Stimulated activated naive B cell treated with anti-CD40 and anti-IgM and Interleukin-4, amounts not matched to agents 10 μg/mL and 1 μg/mL and 100 μg/mL, for 72 hours (primary cell): ENCODE results near the gene AARS2.
A peak's percentile ranks its signal among the peaks of the same experiment; 100 is the strongest.

ENCODE experiments used
- ATAC-seq, 2 donors: fragments of 150-1000 bp; cut with Tn5 transposase; replicated peaks; 2 replicates each; pipeline ENCODE4 v1.10.0; 2021; ENCODE audit warnings: moderate library complexity in 1 of 2
- DNase-seq: peaks from one replicate; pipeline ENCODE4 v3.0.0; 2021
- H3K27ac Mint-ChIP-seq: one replicate; pipeline ENCODE4 v1.8.0; 2022; ENCODE audit warnings: mild to moderate bottlenecking, mixed read lengths
- H3K27me3 Mint-ChIP-seq, 2 donors: one replicate each; pipeline ENCODE4 v1.8.0; 2022; ENCODE audit warnings: mixed read lengths in 2 of 2
- H3K36me3 Mint-ChIP-seq, 2 donors: one replicate each; pipeline ENCODE4 v1.8.0; 2022; ENCODE audit warnings: mixed read lengths in 2 of 2, mild to moderate bottlenecking in 1 of 2
- H3K4me1 Mint-ChIP-seq, 2 donors: one replicate each; pipeline ENCODE4 v1.8.0; 2022; ENCODE audit warnings: mixed read lengths in 2 of 2, mild to moderate bottlenecking in 1 of 2
- H3K4me3 Mint-ChIP-seq, 2 donors: one replicate each; pipeline ENCODE4 v1.8.0; 2022; ENCODE audit warnings: mild to moderate bottlenecking in 2 of 2, mixed read lengths in 2 of 2, moderate library complexity in 1 of 2
- H3K9me3 Mint-ChIP-seq, 2 donors: one replicate each; pipeline ENCODE4 v1.8.0; 2022; ENCODE audit warnings: mixed read lengths in 2 of 2, mild to moderate bottlenecking in 1 of 2

AARS2 gene

DNA sequence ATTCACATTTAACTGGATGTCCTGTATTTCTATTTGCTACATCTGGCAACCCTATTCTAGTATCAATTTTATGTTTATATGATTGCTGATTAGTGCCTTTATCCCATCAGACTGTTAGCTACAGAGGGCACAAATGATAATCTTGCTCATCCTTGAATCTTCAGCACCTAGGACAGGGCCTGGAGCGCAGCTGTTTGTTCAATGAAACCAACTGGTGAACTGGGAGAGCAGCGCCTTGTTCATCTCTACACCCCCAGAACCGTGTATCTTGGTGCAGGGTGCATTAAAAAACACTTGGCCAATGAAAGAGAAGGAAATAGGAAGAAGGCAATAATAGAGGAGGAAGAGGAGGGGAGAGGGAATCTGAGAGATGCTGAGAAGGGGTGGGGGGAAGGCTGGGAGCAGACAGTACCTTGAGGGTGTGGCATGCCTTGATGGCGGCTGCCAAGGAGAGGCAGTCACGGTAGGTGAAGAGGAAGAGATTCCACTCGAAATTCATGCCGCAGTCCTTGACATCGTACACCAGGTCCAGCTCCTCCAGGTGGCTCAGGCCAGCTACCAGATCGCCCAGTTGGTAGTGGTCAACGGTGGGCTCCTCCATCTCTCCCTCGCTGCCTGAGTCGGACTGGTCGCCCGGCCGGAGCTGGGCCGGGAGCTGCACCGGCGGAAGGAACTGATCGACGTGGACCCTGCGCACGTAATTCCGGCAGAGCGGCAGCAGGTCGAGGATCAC lies 27.4 kb downstream of the AARS2 start:
- Mint-ChIP-seq H3K4me3 (no peak overlapping the region), H3K4me1 (peaks cover 0 to 3% of the 10 kb centered on the region in 2 donors), H3K27ac (no peak overlapping the region), H3K27me3 (peaks cover 51 to 65% of the 10 kb centered on the region in 2 donors), H3K9me3 (no peaks in the 10 kb centered on the region), H3K36me3 (no peaks in the 10 kb centered on the region)
- ATAC-seq (no peak), DNase-seq (no peak)

DNA sequence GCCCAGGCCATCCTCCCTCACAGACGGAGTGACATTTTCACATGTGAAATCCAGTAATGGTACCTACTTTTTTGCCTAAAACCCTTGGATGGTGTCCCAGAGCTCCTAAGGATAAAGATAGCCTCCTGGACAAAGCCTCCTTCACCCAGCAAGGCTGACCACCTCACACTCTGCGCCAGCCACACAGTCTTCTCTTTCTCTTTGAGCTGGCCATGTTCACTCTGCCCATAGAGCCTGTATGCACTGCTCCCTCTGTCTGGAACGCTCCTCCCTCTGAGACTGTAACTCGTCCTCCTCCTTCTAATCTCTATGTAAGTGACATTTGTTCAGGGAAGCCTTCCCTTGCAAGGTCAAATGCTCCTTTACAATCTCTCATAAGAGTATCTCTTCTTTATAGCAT lies 28.3 kb downstream of the AARS2 start:
- DNase-seq, result no peak
- Mint-ChIP-seq H3K4me3 (no peak overlapping the region), H3K27ac (no peak overlapping the region), H3K36me3 (no peaks in the 10 kb centered on the region), H3K4me1 (peaks cover 0 to 3% of the 10 kb centered on the region in 2 donors), H3K9me3 (no peaks in the 10 kb centered on the region), H3K27me3 (peaks cover 49 to 65% of the 10 kb centered on the region in 2 donors)
- no peak for ATAC-seq

DNA sequence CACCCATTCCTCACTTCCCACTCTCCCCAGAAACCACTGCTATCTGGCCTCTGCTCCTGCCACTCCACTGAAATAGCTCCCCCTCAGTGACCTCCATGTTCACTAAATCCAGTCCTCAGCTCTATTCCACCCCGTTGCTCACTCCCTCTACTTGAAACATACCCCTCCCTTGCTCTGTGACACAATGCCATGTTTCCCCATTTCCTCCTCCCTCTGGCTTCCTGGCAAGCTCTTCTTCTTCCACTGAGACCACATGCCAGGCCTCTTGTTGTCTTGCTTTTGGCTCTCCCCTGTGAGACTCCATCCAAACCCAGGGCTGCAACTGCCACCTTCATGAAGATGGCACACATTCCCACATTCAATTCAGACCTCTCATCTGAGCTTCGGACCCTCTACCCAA lies 29.0 kb downstream of the AARS2 start:
- Mint-ChIP-seq H3K4me3 (no peak overlapping the region), H3K4me1 (peaks cover 0 to 2% of the 10 kb centered on the region in 2 donors), H3K27me3 (peaks cover 50 to 66% of the 10 kb centered on the region in 2 donors), H3K9me3 (no peaks in the 10 kb centered on the region), H3K27ac (no peak overlapping the region), H3K36me3 (no peaks in the 10 kb centered on the region)
- ATAC-seq (no peak), DNase-seq (no peak)

DNA sequence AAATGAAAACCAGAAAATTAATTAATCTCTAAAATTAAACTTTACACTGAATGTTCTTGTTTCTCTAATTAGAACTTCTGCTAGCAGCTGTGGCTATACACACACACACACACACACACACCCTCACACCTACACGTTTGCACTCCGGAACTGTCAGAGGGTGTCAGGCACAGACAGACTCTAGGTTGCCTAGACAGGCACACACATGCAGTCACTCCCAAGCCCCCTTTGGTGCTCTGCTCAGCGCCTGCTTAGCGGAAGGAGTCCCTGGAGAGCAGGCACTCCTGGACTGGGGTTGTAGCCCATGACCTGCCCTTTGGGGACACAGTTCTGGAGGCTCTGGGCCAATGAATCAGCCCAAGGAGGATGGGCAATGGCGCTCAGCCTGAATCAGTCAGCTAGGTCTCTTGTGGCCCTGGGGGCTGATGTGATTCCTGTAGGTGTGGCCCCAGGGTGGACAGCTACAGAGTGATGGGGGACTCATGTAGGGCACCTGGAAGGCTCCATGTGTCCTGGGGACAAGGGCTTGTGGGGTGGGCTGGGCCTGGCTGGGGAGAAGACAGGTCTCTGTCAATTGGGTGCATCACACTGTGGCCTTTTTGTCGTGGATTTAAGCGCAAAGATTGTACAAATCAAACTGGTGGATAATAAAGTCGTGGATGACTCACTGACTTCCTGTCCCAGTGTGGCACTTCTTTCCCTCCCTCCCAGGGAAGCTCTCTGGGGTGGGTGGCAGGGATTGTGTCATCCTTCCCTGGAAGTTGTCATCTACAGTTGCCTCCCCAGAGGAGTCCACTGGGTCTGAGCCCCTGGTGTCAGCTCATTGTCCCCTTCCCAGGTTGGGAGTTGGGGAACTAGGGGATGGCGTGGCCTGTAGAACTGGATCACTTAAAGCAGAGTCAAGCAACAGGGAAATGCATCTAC lies 34.1 kb downstream of the AARS2 start:
- ATAC-seq, result no peak
- H3K27ac Mint-ChIP-seq, result peak overlapping the region; percentile 16
- peaks cover 53 to 62% of the 10 kb centered on the region in 2 donors for H3K27me3 Mint-ChIP-seq
- H3K4me3 Mint-ChIP-seq, result no peak overlapping the region
- no peaks in the 10 kb centered on the region for H3K9me3 Mint-ChIP-seq
- H3K36me3 Mint-ChIP-seq, result peaks cover 0 to 1% of the 10 kb centered on the region in 2 donors
- H3K4me1 Mint-ChIP-seq, result peaks cover 0 to 3% of the 10 kb centered on the region in 2 donors
- no peak for DNase-seq

DNA sequence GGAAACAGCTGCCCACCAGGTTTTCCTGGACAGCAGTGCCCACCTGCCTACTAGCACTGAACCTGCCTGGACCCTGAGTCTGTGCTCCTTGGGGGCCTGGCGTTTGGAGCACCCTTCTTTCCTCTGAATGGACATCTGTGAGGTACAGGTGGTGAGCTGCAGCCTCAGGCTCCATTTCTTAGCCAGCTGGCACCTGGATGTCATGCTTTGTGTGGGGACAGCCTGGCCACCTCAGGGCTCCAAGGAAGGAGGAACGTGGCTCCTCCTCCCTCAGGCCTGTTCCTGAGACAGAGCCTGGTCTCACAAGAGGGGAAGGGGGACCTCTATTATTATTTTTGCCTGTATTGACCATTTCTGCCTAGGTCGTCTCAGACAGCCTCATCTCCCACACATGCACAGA lies 34.8 kb downstream of the AARS2 start:
- ATAC-seq (no peak), DNase-seq (no peak)
- Mint-ChIP-seq H3K9me3 (no peaks in the 10 kb centered on the region), H3K36me3 (peaks cover 0 to 1% of the 10 kb centered on the region in 2 donors), H3K27me3 (peaks cover 54 to 58% of the 10 kb centered on the region in 2 donors), H3K4me1 (peaks cover 0 to 3% of the 10 kb centered on the region in 2 donors), H3K4me3 (no peak overlapping the region), H3K27ac (no peak overlapping the region)

DNA sequence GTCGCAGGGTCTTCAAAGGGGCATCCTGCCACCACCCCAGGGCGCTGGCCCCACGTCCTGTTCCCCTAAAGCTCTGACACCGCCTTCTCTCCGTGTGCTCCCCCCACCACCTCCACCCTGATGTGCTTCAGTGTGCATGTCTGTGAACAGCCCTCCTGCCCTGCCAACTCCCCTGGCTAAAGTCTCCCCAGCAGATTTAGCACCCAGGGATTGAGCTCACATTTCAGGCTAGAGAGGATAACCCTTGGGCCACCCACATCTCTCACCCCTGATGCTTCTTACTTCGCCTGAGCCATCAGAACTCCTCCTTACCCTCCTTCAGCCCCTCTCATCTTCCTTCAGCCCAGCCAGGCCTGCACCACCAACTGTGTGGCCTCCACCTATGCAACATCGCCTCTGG lies 35.4 kb downstream of the AARS2 start:
- Mint-ChIP-seq H3K4me3 (no peak overlapping the region), H3K27me3 (peaks cover 59% of the 10 kb centered on the region in 2 donors), H3K9me3 (no peaks in the 10 kb centered on the region), H3K36me3 (peaks cover 0 to 1% of the 10 kb centered on the region in 2 donors), H3K27ac (no peak overlapping the region), H3K4me1 (peaks cover 0 to 3% of the 10 kb centered on the region in 2 donors)
- ATAC-seq (no peak), DNase-seq (no peak)

DNA sequence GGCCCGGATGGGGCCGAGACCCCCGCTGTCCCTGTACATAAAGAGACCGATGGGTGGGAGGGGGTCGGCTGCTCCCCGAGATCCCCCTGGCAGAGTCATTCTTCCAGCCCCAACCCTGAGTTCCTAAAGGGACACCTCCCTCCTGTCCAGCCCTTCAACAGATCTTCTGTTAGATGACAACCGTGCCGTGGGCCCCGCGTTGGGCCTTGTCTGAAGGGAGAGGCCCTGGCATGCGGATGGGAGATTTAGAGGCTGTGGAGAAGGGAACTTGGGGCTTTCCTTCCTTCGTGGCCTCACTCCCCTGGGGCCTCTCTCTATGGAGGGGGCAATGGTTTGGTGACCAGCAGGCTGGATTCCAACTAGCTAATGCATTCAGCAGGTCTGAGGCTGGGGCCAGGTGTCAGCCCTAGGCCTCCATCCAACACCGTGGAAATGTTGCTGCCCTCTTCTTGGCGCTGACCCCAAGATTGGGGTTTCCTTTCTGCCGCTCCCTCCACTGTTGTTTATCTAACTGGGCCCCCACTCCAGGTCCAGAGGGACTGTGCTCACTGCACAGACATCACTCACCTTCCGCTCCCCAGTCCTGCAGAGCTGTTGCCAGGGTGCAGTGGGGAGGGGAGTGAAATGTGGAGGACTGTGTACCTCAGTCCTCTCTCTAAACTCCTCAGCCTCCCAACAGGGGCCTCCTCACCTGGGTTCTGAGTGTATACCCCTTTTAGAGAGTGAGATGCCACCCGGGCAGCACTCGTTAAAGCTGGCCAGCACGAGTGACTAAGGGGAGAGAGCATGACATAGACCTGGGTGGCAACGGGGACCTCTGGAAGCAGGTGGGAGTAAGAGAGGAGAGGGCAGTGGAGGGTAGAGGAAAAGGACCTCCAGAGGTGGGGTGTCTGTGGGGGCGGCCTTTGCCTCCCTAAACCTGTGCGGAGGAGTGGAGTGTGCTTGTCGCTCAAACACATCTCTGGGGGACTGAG lies 36.2 kb downstream of the AARS2 start:
- no peak for DNase-seq
- Mint-ChIP-seq H3K4me1 (peaks cover 0 to 3% of the 10 kb centered on the region in 2 donors), H3K27ac (peak overlapping the region; percentile 74), H3K9me3 (no peaks in the 10 kb centered on the region), H3K36me3 (peaks cover 0 to 1% of the 10 kb centered on the region in 2 donors), H3K27me3 (peaks cover 64 to 67% of the 10 kb centered on the region in 2 donors), H3K4me3 (peak overlapping the region in 1 of 2 donors; percentile 21)
- ATAC-seq, result no peak

DNA sequence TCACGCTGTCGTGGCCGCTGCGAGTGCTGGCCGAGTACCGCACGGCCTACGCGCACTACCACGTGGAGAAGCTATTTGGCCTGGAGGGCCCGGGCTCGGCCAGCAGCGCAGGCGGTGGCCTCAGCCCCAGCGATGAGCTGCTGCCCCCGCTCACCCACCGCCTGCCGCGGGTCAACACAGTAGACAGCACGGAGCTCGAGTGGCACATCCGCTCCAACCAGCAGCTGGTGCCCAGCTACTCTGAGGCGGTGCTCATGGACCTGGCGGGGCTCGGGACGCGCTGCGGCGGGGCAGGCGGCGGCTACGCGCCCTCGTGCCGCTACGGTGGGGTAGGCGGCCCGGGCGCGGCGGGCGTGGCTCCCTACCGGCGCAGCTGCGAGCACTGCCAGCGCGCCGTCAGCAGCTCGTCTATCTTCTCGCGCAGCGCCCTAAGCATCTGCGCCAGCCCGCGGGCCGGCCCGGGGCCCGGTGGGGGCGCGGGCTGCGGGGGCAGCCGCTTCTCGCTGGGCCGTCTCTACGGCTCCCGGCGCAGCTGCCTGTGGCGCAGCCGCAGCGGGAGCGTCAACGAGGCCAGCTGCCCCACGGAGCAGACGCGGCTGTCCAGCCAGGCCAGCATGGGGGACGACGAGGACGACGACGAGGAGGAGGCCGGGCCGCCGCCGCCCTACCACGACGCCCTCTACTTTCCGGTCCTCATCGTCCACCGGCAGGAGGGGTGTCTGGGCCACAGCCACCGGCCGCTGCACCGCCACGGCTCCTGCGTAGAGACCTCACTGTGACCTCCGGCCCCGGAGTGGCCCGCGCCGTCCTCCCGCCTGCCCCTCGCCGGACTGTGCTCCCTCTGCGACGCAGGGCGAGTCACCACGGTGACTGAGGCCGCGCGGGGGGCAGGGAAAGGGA lies 37.1 kb downstream of the AARS2 start:
- no peak overlapping the region for H3K27ac Mint-ChIP-seq
- DNase-seq, result no peak
- peaks cover 4 to 9% of the 10 kb centered on the region in 2 donors for H3K4me1 Mint-ChIP-seq
- peaks cover 0 to 1% of the 10 kb centered on the region in 2 donors for H3K36me3 Mint-ChIP-seq
- peaks cover 69 to 76% of the 10 kb centered on the region in 2 donors for H3K27me3 Mint-ChIP-seq
- H3K4me3 Mint-ChIP-seq, result peak overlapping the region; percentile 22 to 33
- ATAC-seq, result peak; percentile 67 to 76
- H3K9me3 Mint-ChIP-seq, result no peaks in the 10 kb centered on the region

DNA sequence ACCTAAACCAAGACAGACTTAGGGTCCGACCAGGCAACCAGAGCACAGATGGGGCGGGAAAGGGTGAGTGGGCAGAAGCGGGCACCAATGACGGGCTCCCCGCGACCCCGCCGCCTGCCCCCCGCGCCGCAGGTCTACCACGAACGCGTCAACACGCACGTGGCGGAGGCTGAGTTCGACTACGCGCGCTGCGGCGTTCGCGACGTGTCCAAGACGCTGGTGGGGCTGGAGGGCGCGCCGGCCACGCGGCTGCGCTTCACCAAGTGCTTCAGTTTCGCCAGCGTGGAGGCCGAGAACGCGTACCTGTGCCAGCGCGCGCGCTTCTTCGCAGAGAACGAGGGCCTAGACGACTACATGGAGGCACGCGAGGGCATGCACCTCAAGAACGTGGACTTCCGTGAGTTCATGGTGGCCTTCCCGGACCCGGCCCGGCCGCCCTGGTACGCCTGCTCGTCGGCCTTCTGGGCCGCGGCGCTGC lies 37.8 kb downstream of the AARS2 start:
- Mint-ChIP-seq H3K4me1 (peaks cover 5 to 10% of the 10 kb centered on the region in 2 donors), H3K4me3 (peak overlapping the region in 1 of 2 donors; percentile 33), H3K27ac (no peak overlapping the region), H3K9me3 (no peaks in the 10 kb centered on the region), H3K36me3 (peaks cover 0 to 1% of the 10 kb centered on the region in 2 donors), H3K27me3 (peaks cover 65 to 73% of the 10 kb centered on the region in 2 donors)
- no peak for ATAC-seq
- DNase-seq, result no peak

DNA sequence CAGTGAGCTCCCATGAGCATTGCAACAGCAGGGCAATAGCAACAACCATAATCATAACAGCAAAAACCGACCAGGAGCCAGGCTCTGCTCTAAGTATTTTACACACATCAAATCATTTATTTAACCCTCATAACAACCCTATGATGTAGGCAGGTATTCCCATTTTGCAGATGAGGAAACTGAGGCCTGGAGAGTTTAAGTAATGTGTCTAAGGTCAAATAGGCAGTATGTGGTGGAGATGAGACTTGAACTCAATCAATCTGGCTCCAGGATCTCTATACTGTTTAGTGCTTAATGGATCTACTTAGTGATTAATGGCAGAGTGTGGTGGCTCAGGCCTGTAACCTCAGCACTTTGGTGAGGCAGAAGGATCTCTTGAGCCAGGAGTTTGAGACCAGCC lies 39.5 kb downstream of the AARS2 start:
- DNase-seq (no peak), ATAC-seq (no peak)
- H3K4me3 Mint-ChIP-seq, result no peak overlapping the region
- H3K36me3 Mint-ChIP-seq, result peaks cover 0 to 1% of the 10 kb centered on the region in 2 donors
- no peak overlapping the region for H3K27ac Mint-ChIP-seq
- H3K4me1 Mint-ChIP-seq, result peaks cover 19 to 26% of the 10 kb centered on the region in 2 donors
- H3K27me3 Mint-ChIP-seq, result peaks cover 63 to 71% of the 10 kb centered on the region in 2 donors
- H3K9me3 Mint-ChIP-seq, result no peaks in the 10 kb centered on the region

DNA sequence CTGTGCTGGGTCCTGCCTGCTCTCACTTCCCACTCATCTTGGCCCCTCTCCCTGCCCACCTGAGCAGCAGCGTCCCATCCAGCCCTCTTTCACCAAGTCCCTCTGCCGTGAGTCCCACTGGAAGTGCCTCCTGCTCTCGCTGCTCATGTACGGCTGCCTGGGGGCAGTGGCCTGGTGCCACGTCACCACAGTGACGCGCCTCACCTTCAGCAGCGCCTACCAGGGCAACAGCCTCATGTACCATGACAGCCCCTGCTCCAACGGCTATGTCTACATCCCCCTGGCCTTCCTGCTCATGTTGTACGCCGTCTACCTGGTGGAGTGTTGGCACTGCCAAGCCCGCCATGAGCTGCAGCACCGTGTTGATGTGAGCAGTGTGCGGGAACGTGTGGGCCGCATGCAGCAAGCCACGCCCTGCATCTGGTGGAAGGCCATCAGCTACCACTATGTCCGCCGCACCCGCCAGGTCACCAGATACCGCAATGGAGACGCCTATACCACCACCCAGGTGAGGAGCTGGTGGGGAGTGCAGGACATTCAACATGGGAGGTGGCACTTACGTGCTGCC lies 40.1 kb downstream of the AARS2 start:
- ATAC-seq, result no peak
- Mint-ChIP-seq H3K27ac (no peak overlapping the region), H3K4me1 (peaks cover 19 to 31% of the 10 kb centered on the region in 2 donors), H3K36me3 (peaks cover 0 to 1% of the 10 kb centered on the region in 2 donors), H3K27me3 (peaks cover 58 to 67% of the 10 kb centered on the region in 2 donors), H3K4me3 (no peak overlapping the region), H3K9me3 (no peaks in the 10 kb centered on the region)
- DNase-seq, result no peak

DNA sequence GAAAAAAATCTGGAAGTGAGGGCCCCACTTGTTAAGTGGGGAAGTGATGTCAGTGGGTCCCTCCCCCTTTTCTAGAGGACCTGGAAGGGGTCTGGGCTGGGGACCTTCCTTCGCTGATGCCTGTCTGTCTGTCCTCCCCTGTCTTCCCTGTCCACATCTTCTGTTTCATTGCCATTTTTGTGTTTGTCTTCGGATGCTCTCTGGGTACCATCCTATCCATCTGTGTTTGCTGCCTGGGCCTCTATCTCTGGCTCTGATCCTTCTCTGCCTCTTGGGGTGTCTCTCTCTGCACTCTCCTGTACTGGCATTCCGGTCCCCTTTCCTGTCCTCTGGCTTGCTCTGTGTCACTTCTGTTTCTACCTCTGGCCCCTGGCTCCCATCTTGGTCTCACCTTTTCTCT lies 40.6 kb downstream of the AARS2 start:
- H3K4me1 Mint-ChIP-seq, result peaks cover 19 to 37% of the 10 kb centered on the region in 2 donors
- DNase-seq (no peak), ATAC-seq (no peak)
- no peak overlapping the region for H3K4me3 Mint-ChIP-seq
- no peaks in the 10 kb centered on the region for H3K36me3 Mint-ChIP-seq
- H3K27me3 Mint-ChIP-seq, result peaks cover 53 to 61% of the 10 kb centered on the region in 2 donors
- H3K9me3 Mint-ChIP-seq, result no peaks in the 10 kb centered on the region
- no peak overlapping the region for H3K27ac Mint-ChIP-seq
